ENCODE measurements around the gene IGFL1.

DNA sequence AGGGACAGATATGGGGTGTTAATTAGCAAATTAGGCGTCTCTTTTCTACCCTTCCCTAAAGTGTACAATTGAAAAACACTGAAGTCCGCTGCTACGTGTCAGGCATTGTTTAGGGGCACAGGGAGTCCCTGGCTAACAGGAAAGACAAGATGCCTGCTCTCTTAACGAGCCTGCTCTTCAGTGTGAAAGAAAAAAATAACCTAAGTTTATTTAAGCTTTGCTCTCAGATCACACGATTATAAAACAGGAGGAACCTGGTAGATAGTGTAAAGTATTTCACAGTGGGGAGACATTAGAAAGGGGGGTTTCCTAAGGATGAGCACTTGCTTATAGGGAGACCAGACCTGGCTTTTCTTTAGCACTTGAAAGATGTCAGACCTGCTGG is 42.8 kb upstream of the IGFL1 start:
- no peak for TF ChIP-seq POLR2A (IDR thresholded peaks at IDR 0.05; ENCODE audit: low read length)
- TF ChIP-seq GATA1 (IDR thresholded peaks at IDR 0.05; ENCODE audit: low read depth, low read length): no peak

Measured in erythroblast (primary cell).